Neural progenitor cell (in vitro differentiated cells): ENCODE measurements around the gene PTPN23. TPM values are rescaled to one million over a fixed set of nuclear protein-coding genes. Genes with fewer than 3 reads are reported as not detected.

Experiments
- DNase-seq: peaks from one replicate; pipeline ENCODE4 v3.0.0-alpha.2; 2016; ENCODE audit warnings: low spot score
- H2AFZ ChIP-seq: fragments of 200-600 bp; sonication (generic); replicated peaks from 2 replicates; pipeline ENCODE4 v1.6.1; 2016; ENCODE audit warnings: antibody characterized with exemption
- H3F3A ChIP-seq: fragments of 200-600 bp; sonication (generic); 2 replicates; pipeline ENCODE4 v1.6.1; 2016; ENCODE audit warnings: antibody characterized with exemption, low read depth
- H3K27ac ChIP-seq: fragments of 200-600 bp; sonication (generic); 2 replicates; pipeline ENCODE4 v1.5.1; 2016; ENCODE audit warnings: mild to moderate bottlenecking
- H3K27me3 ChIP-seq: fragments of 200-600 bp; sonication (generic); 2 replicates; pipeline ENCODE4 v1.6.1; 2016; ENCODE audit warnings: mild to moderate bottlenecking, moderate library complexity
- H3K36me3 ChIP-seq: fragments of 200-600 bp; sonication (generic); 2 replicates; pipeline ENCODE4 v1.5.1; 2016
- H3K4me1 ChIP-seq: fragments of 200-600 bp; sonication (generic); 2 replicates; pipeline ENCODE4 v1.6.1; 2016; ENCODE audit warnings: mixed run types
- H3K4me2 ChIP-seq: fragments of 200-600 bp; sonication (generic); 2 replicates; pipeline ENCODE4 v1.6.1; 2016
- H3K4me3 ChIP-seq: fragments of 200-600 bp; sonication (generic); 2 replicates; pipeline ENCODE4 v1.5.1; 2016
- H3K79me2 ChIP-seq: fragments of 200-600 bp; sonication (generic); 2 replicates; pipeline ENCODE4 v1.6.1; 2016; ENCODE audit warnings: low read depth
- H3K9ac ChIP-seq: fragments of 200-600 bp; sonication (generic); 2 replicates; pipeline ENCODE4 v1.6.1; 2016
- H3K9me3 ChIP-seq: fragments of 200-600 bp; sonication (generic); 2 replicates; pipeline ENCODE4 v1.5.1; 2016; ENCODE audit warnings: low read depth
- H4K20me1 ChIP-seq: fragments of 200-600 bp; sonication (generic); 2 replicates; pipeline ENCODE4 v1.6.1; 2016; ENCODE audit warnings: low read depth
- H3K27ac Mint-ChIP-seq: 3 replicates; pipeline ENCODE4 v1.8.0; 2021; ENCODE audit warnings: mixed read lengths
- H3K27me3 Mint-ChIP-seq: 2 replicates; pipeline ENCODE4 v1.8.0; 2022; ENCODE audit warnings: low read depth, mild to moderate bottlenecking, inconsistent platforms, moderate library complexity, mixed read lengths; ENCODE audit not compliant: insufficient read depth
- H3K36me3 Mint-ChIP-seq: 3 replicates; pipeline ENCODE4 v1.8.0; 2021; ENCODE audit warnings: mixed read lengths
- H3K4me1 Mint-ChIP-seq: 3 replicates; pipeline ENCODE4 v1.8.0; 2021; ENCODE audit warnings: mixed read lengths
- H3K4me3 Mint-ChIP-seq: 3 replicates; pipeline ENCODE4 v1.8.0; 2021; ENCODE audit warnings: mild to moderate bottlenecking, moderate library complexity, mixed read lengths
- H3K9me3 Mint-ChIP-seq: 3 replicates; pipeline ENCODE4 v1.8.0; 2020; ENCODE audit warnings: mixed read lengths
- CTCF ChIP-seq: fragments of 200-600 bp; sonication (generic); IDR thresholded peaks from 2 replicates; pipeline ENCODE4 v1.5.1; 2017; ENCODE audit warnings: antibody characterized with exemption, mild to moderate bottlenecking
- EZH2 ChIP-seq: fragments of 200-600 bp; sonication (generic); IDR thresholded peaks from 2 replicates; pipeline ENCODE4 v1.6.1; 2017; ENCODE audit warnings: antibody characterized with exemption, mild to moderate bottlenecking, moderate library complexity
- EZH2phosphoT487 ChIP-seq: fragments of 200-600 bp; sonication (generic); IDR thresholded peaks from 2 replicates; pipeline ENCODE4 v1.6.1; 2017; ENCODE audit warnings: antibody characterized with exemption
- total RNA-seq: library from RNA; depleted of rRNA; stranded (reverse); fragments of >200 nt; gene quantifications from 2 replicates; pipeline ENCODE4 v1.2.3, GENCODE V29; 2015; ENCODE audit warnings: low replicate concordance

Gene PTPN23
- total RNA-seq, 1 donor from 2014 or later, result 3.4 TPM

DNA sequence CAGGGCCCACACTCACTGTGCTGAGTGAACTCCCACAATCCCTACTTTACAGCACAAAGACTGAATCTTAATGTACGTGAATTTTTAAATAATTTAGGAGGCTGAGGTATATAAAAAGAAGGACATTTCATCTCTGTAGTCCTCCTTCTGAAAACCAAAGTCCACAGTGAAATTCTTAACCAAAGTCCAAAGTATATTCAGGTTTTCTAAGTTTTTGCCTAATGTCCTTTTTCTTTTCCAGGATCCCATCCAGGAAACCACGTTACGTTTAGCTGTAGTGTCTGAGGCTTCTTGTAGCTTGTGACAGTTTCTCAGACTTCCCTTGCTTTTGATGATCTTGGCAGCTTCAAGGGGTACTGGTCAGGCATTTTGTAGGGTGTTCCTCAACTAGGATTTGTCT lies 50.4 kb downstream of the PTPN23 start:
- Histone ChIP-seq H2AFZ (no peak overlapping the region), H4K20me1 (peaks cover 15% of the 10 kb centered on the region), H3K79me2 (no peaks in the 10 kb centered on the region), H3K36me3 (no peaks in the 10 kb centered on the region), H3K4me3 (no peak overlapping the region), H3K9me3 (no peaks in the 10 kb centered on the region), H3K4me1 (peaks cover 3% of the 10 kb centered on the region), H3F3A (no peaks in the 10 kb centered on the region), H3K4me2 (no peak overlapping the region), H3K27me3 (no peaks in the 10 kb centered on the region), H3K9ac (no peak overlapping the region), H3K27ac (no peak overlapping the region)
- Mint-ChIP-seq H3K9me3 (no peaks in the 10 kb centered on the region), H3K4me1 (peaks cover 9% of the 10 kb centered on the region), H3K27me3 (peaks cover 3% of the 10 kb centered on the region), H3K27ac (no peak overlapping the region), H3K36me3 (peaks cover 42% of the 10 kb centered on the region), H3K4me3 (no peak overlapping the region)
- no peak for DNase-seq
- no peak for TF ChIP-seq CTCF
- no peak for TF ChIP-seq EZH2phosphoT487
- TF ChIP-seq EZH2, result no peak

- TF ChIP-seq EZH2, result no peak
- TF ChIP-seq CTCF, result no peak
- TF ChIP-seq EZH2phosphoT487, result no peak
- peaks cover under 1% of the 10 kb centered on the region for H3K36me3 ChIP-seq
These were observed 51.9 kb downstream of the PTPN23 start for GRCh38 chr3:47432673-47433072.

DNA sequence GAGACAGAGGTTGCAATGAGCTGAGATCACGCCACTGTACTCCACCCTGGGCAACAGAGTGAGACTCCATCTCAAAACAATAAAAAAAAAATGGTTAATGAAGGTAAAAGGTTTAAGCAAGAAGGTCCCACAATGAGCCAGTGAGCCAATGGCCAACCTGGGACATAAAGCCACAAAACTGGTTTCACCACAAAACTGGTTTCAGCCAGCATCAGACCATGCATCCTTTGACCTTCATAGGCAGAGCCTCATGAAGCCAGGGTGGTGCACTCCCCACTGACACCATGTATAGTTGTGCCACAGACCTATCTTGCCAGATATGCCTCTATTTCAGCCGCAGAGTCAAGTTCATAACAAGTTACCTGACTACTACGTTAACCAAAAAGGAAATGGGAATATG lies 53.0 kb downstream of the PTPN23 start:
- no peak for TF ChIP-seq EZH2phosphoT487
- TF ChIP-seq EZH2, result no peak
- TF ChIP-seq CTCF, result no peak
- H3K36me3 ChIP-seq, result peaks cover 8% of the 10 kb centered on the region
- no peak for DNase-seq

More at GRCh38 chr3:47432673-47433072, 51.9 kb downstream of the PTPN23 start:
- H3K9ac ChIP-seq, result no peak overlapping the region
- no peaks in the 10 kb centered on the region for H3K9me3 Mint-ChIP-seq
- no peak for DNase-seq
- no peak overlapping the region for H3K4me3 ChIP-seq
- no peaks in the 10 kb centered on the region for H3F3A ChIP-seq
- no peak overlapping the region for H3K27ac Mint-ChIP-seq
- H3K27me3 Mint-ChIP-seq, result peaks cover 3% of the 10 kb centered on the region
- H3K4me3 Mint-ChIP-seq, result no peak overlapping the region
- H3K4me1 ChIP-seq, result peaks cover 3% of the 10 kb centered on the region
- H3K9me3 ChIP-seq, result no peaks in the 10 kb centered on the region
- no peak overlapping the region for H3K27ac ChIP-seq
- H3K27me3 ChIP-seq, result no peaks in the 10 kb centered on the region
- H2AFZ ChIP-seq, result no peak overlapping the region
- H4K20me1 ChIP-seq, result peaks cover 15% of the 10 kb centered on the region
- H3K36me3 Mint-ChIP-seq, result peaks cover 40% of the 10 kb centered on the region
- peaks cover 9% of the 10 kb centered on the region for H3K4me1 Mint-ChIP-seq
- no peaks in the 10 kb centered on the region for H3K79me2 ChIP-seq
- H3K4me2 ChIP-seq, result no peak overlapping the region

More for the DNA sequence above, 53.0 kb downstream of the PTPN23 start:
- Mint-ChIP-seq H3K4me3 (no peak overlapping the region), H3K36me3 (peaks cover 45% of the 10 kb centered on the region), H3K4me1 (peaks cover 9% of the 10 kb centered on the region), H3K27me3 (no peaks in the 10 kb centered on the region), H3K9me3 (no peaks in the 10 kb centered on the region), H3K27ac (no peak overlapping the region)
- no peak overlapping the region for H3K4me3 ChIP-seq
- H3K27ac ChIP-seq, result no peak overlapping the region
- H3K27me3 ChIP-seq, result no peaks in the 10 kb centered on the region
- H3F3A ChIP-seq, result no peaks in the 10 kb centered on the region
- H3K9ac ChIP-seq, result no peak overlapping the region
- peaks cover 15% of the 10 kb centered on the region for H4K20me1 ChIP-seq
- no peaks in the 10 kb centered on the region for H3K9me3 ChIP-seq
- no peak overlapping the region for H3K4me2 ChIP-seq
- peaks cover 3% of the 10 kb centered on the region for H3K4me1 ChIP-seq
- no peaks in the 10 kb centered on the region for H3K79me2 ChIP-seq
- H2AFZ ChIP-seq, result no peak overlapping the region
